Measurements from ENCODE around the gene ERMAP. TPM values are rescaled to one million over a fixed set of nuclear protein-coding genes. Genes with fewer than 3 reads are reported as not detected.

The ERMAP gene
- 1.7 and 2.3 TPM in 2 replicates for total RNA-seq (2014; rRNA removed; shearing (Covaris generic))
- 1.7 and 3.3 TPM in 2 replicates for polyA plus RNA-seq (2015; cell fraction: cytosol; rRNA removed)
- 2.4 and 3.1 TPM in 2 replicates for polyA plus RNA-seq (2015; cell fraction: nucleus; rRNA removed)

- peak; percentile 80 for DNase-seq (ENCODE audit: low read depth, low spot score)
- in situ Hi-C loops (cut with HindIII; ENCODE audit: low pct_unique_long_range_greater_than_20kb, low sequenced_read_pairs): no loop called here
Measured at GRCh38 chr1:42816585-42817439, at the start of gene ERMAP, which contains the start of gene SVBP. TSS of gene ERMAP (plus strand) at chr1:42817122. CDS start at chr1:42830449, 13,327 bp downstream. TSS of gene SVBP (minus strand) at chr1:42817397. CDS start at chr1:42816544, 853 bp downstream.

- in situ Hi-C loops (cut with HindIII; ENCODE audit: low pct_unique_long_range_greater_than_20kb, low sequenced_read_pairs): no loop called here
- DNase-seq (ENCODE audit: low read depth, low spot score): no peak
Measured at GRCh38 chr1:42767510-42768000, 49.4 kb upstream of the ERMAP start.

GRCh38 chr1:42768172-42768571, 48.8 kb upstream of the ERMAP start:
- in situ Hi-C loops (cut with HindIII; ENCODE audit: low pct_unique_long_range_greater_than_20kb, low sequenced_read_pairs): no loop called here
- DNase-seq (ENCODE audit: low read depth, low spot score): no peak

- no peak for DNase-seq (ENCODE audit: low read depth, low spot score)
- in situ Hi-C loops (cut with HindIII; ENCODE audit: low pct_unique_long_range_greater_than_20kb, low sequenced_read_pairs): no loop called here
Measured at GRCh38 chr1:42769811-42770210, 47.1 kb upstream of the ERMAP start.

GRCh38 chr1:42773420-42773819, 43.5 kb upstream of the ERMAP start:
- in situ Hi-C loops (cut with HindIII; ENCODE audit: low pct_unique_long_range_greater_than_20kb, low sequenced_read_pairs): no loop called here

GRCh38 chr1:42774928-42775526, 41.9 kb upstream of the ERMAP start:
- in situ Hi-C loops (cut with HindIII; ENCODE audit: low pct_unique_long_range_greater_than_20kb, low sequenced_read_pairs): no loop called here
- no peak for DNase-seq (ENCODE audit: low read depth, low spot score)

More at GRCh38 chr1:42773420-42773819, 43.5 kb upstream of the ERMAP start:
- DNase-seq (ENCODE audit: low read depth, low spot score): no peak

- no peak for DNase-seq (ENCODE audit: low read depth, low spot score)
- in situ Hi-C loops (cut with HindIII; ENCODE audit: low pct_unique_long_range_greater_than_20kb, low sequenced_read_pairs): no loop called here
Measured at GRCh38 chr1:42776502-42776901, 40.4 kb upstream of the ERMAP start.

- in situ Hi-C loops (cut with HindIII; ENCODE audit: low pct_unique_long_range_greater_than_20kb, low sequenced_read_pairs): no loop called here
- DNase-seq (ENCODE audit: low read depth, low spot score): peak; percentile 60
Measured at GRCh38 chr1:42777852-42778251, 39.1 kb upstream of the ERMAP start.

GRCh38 chr1:42779725-42780124, 37.2 kb upstream of the ERMAP start:
- in situ Hi-C loops (cut with HindIII; ENCODE audit: low pct_unique_long_range_greater_than_20kb, low sequenced_read_pairs): no loop called here
- no peak for DNase-seq (ENCODE audit: low read depth, low spot score)

GRCh38 chr1:42780176-42780575, 36.7 kb upstream of the ERMAP start:
- no peak for DNase-seq (ENCODE audit: low read depth, low spot score)
- in situ Hi-C loops (cut with HindIII; ENCODE audit: low pct_unique_long_range_greater_than_20kb, low sequenced_read_pairs): no loop called here

- DNase-seq (ENCODE audit: low read depth, low spot score): no peak
- in situ Hi-C loops (cut with HindIII; ENCODE audit: low pct_unique_long_range_greater_than_20kb, low sequenced_read_pairs): no loop called here
Measured at GRCh38 chr1:42783092-42783491, 33.8 kb upstream of the ERMAP start.

- no peak for DNase-seq (ENCODE audit: low read depth, low spot score)
- in situ Hi-C loops (cut with HindIII; ENCODE audit: low pct_unique_long_range_greater_than_20kb, low sequenced_read_pairs): no loop called here
Measured at GRCh38 chr1:42784547-42784945, 32.4 kb upstream of the ERMAP start.

GRCh38 chr1:42784946-42785693, 31.8 kb upstream of the ERMAP start, which contains the start of gene TMEM269:
TSS of gene TMEM269 (plus strand) at chr1:42784991. CDS start at chr1:42789894, 4,903 bp downstream.
- in situ Hi-C loops (cut with HindIII; ENCODE audit: low pct_unique_long_range_greater_than_20kb, low sequenced_read_pairs): no loop called here

GRCh38 chr1:42786097-42786496, 30.8 kb upstream of the ERMAP start:
- in situ Hi-C loops (cut with HindIII; ENCODE audit: low pct_unique_long_range_greater_than_20kb, low sequenced_read_pairs): no loop called here
- no peak for DNase-seq (ENCODE audit: low read depth, low spot score)

More at GRCh38 chr1:42784946-42785693, 31.8 kb upstream of the ERMAP start, which contains the start of gene TMEM269:
- DNase-seq (ENCODE audit: low read depth, low spot score): no peak

- in situ Hi-C loops (cut with HindIII; ENCODE audit: low pct_unique_long_range_greater_than_20kb, low sequenced_read_pairs): no loop called here
- no peak for DNase-seq (ENCODE audit: low read depth, low spot score)
Measured at GRCh38 chr1:42788021-42788420, 28.9 kb upstream of the ERMAP start.

GRCh38 chr1:42793824-42794223, 23.1 kb upstream of the ERMAP start:
- in situ Hi-C loops (cut with HindIII; ENCODE audit: low pct_unique_long_range_greater_than_20kb, low sequenced_read_pairs): no loop called here

GRCh38 chr1:42797414-42797813, 19.5 kb upstream of the ERMAP start:
- DNase-seq (ENCODE audit: low read depth, low spot score): no peak
- in situ Hi-C loops (cut with HindIII; ENCODE audit: low pct_unique_long_range_greater_than_20kb, low sequenced_read_pairs): no loop called here

More at GRCh38 chr1:42793824-42794223, 23.1 kb upstream of the ERMAP start:
- no peak for DNase-seq (ENCODE audit: low read depth, low spot score)

GRCh38 chr1:42797979-42798378, 18.9 kb upstream of the ERMAP start:
- no peak for DNase-seq (ENCODE audit: low read depth, low spot score)
- in situ Hi-C loops (cut with HindIII; ENCODE audit: low pct_unique_long_range_greater_than_20kb, low sequenced_read_pairs): no loop called here
